HG03066 (cell line): ENCODE results near the gene MTSS2.

Source experiments
- ATAC-seq: cut with Tn5 transposase; IDR thresholded peaks from one replicate; pipeline ENCODE4 v1.9.1; 2021; ENCODE audit warnings: low read depth; ENCODE audit not compliant: unreplicated experiment

MTSS2 gene

DNA sequence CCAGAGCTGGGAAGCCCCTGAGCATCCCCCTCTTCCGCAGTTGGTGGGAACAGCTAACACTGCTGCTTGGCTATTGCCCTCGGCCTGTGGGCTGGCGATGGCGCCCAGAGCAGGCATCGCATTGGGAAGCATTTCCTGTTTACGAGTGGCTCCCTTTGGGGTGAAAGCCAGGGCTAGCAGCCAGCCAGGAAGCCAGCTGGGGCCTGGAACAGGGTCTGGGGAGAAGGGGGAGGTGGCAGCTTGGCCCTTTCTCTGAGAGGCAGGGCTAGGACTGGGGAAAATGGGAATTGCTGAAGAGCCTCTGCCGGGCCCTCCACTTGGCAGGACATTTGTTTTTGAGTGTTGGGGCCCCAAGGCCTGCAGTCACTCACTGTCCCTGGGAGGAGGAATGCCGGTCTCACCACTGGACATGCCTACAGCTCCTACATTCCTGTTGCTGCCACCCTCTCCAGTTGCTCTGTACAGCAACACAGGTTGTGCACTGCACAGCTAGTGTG is 2.4 kb upstream of the MTSS2 start:
- no peak for ATAC-seq

DNA sequence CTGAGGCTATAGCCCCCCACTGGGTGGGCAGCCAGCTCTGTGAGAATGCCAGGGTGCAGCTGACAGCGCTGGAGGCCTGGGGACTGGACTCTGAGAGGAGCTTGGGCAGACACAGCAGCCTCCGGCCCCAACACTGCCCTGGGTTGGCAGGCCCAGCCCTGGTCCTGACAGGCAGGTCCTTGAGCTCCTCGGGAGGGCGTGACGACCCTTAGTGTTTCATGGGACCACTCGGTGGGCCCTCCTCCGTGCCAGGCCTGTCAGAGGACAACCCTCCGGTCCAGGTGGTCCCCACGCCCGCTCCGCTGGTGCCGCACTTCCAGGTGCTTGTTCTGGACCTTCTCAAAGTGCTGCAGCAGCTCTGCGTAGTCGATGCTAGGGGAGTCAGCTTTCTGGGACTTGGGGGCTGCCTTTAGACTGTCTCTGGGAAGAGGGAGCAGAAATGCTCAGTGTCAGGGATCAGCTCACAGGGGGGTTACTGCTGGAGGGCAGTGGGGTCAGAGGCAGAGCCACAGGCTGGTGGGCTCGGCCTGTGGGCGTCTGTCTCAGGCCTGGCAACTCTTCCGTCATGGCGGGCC is 1.9 kb upstream of the MTSS2 start:
- ATAC-seq = no peak

- no peak for ATAC-seq
Observed at GRCh38 chr16:70687102-70687511, 1.3 kb upstream of the MTSS2 start.

DNA sequence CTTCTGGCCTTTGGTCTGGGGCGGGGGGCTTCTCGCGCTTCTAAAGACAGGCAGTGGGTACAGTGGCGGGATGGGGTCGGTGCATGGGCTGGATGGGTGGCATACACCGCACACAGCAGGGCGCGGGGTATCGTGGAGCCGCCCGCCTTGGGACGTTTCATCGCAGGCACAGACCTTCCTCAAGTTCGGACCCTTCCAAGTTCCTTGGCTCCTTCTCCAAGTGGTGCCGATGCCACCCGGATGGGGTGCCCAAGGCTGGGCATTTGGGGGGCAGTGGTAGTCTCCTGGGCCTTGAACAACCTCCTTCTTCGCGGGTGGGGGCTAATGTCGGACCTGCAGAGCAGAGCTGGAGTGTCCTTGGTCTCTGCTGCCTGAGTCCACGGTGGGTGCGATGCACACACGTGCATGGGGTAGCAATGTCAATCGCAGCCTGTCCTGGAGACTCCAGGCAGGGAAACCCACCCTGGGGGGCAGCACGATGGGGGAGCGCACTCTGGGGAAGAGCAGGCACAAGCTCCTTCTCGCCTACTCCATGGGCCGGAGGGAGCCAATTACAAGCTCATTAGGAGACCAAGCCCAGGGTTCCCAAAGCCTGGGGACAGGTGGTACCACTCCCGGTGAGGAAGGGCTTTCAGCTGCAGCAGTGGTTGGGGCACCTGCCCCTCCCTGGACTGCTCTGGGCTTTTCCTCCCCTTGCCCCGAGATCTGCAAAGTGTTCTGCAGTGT is 686 bp upstream of the MTSS2 start:
- ATAC-seq = no peak

DNA sequence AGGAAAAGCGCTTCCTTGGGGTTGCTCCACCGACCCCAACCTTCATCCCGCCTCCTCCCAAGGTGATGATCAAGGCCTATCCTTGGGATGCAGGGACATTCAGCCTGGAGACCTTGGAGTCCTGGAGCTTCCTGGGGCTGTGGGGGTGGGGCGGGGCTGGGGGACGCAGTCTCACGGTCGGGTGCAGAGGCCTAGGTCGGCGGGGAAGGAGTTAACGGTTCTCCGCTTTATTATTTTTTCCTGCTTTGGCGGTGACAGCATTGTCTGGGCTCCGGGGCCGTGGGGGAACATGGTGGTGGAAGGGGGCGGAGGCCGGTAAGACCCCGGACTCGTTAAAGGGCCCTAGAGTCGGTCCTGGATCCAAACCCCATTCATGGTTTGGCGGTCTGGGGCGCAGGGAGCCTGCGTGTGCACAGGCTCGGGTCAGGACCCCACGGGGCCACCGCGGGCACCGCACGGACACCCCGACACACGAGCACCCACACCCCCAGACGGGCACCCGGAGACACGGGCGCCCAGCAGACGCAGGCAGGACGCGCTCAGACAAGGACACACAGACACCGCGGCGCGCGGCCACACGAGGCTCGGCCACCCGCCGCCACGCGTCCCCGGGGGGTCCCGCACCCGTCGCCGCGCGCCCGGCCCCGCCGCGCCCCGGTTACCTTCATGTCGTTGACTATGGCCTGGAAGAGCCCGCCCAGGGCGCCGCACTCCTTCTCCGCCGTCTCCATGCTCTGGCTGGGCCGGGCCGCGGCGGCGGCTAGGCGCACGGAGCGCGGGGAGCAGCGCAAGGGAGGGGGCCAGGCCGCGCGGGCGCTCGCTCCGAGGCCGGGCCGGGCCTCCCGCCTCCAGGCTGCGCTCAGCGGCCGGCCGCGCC is 554 bp downstream of the MTSS2 start:
- no peak for ATAC-seq

GRCh38 chr16:70684146-70685060 is 1.4 kb downstream of the MTSS2 start:
- ATAC-seq = no peak

GRCh38 chr16:70683146-70683944 is 2.5 kb downstream of the MTSS2 start:
- ATAC-seq = no peak

DNA sequence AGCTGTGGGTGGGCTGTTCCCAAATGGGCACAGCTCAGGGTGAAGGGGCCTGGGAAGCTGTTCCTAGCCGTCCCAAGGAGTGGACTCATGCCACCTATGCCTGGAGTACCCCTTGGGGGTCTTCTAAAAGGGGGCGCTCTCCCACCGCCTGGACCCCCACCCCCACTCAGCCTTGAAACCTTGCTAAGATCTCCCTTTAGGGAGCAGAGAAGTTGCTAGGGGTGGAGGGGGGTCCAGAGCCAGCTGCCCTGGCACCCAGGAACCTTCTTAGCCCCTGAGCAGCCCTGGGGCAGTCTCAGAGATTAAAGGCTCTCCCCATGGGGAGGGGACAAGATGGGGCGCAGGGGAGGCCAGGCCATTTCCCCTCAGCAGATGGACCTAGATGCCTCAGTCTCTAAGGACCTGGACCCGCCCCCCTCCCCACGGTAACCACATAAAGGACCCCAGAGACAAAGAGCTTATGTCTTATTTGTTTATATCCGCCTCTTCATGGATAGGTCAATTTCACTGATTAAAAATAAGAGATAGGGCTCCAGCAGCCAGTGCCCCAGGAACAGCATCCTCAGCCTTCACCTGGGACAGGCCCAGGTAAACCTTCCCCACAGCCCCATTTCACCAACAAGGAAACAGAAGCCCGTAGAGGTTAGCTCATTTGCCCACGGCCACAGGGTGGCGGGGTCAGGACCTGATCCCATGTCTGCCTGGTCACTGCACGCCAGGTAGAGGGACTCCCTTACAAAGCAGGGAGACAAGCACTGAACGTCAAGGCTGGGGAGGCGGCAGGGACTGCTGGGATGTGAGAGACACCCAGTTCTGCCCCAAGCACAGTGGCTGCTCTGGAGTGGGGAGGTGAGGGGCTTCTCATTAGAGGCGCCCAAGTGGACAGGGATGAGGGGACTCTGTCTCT is 3.4 kb downstream of the MTSS2 start:
- no peak for ATAC-seq

DNA sequence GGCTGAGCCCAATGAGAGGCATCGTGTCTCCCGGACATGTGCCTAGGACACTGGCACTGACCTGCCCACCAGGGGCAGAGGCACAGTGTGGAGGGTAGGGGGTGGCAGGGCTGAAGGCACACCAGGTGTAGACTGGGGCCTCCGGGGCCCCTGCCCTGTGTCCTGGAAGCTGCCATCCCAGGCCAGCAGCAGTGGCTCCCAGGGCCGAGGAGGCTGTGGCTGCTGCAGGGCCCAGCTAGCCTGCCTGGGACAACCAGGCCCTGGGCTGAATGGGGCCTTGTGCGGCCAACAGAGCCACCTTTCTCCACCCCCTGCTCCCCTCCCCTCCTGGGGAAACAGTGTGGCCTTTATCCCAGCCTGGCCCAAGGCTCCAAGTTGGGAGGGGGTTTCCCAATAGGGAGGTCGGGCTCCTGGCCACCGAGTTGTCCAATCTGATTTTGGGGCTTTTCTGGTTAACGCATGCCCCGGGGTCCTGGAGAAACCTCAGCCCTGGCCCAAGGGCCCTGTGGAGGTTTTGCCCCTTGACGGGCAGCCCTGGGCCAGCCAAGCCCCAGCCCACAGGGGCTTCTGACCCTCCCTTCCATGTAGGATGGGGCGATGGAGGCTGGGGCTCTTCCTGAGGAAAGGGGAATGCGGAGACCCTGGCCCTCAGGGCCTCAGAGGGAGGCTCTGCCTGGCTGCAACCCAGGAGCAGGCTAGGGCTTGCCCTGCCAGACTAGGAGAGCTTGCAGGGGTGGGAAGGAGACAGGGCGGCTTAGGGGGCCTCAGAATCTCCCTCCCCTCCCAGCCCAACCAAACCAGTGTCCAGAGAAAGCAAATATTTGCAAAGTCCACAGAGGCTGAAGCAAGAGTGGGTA is 4.2 kb downstream of the MTSS2 start:
- no peak for ATAC-seq

GRCh38 chr16:70680495-70681381 is 5.1 kb downstream of the MTSS2 start:
- ATAC-seq = no peak

DNA sequence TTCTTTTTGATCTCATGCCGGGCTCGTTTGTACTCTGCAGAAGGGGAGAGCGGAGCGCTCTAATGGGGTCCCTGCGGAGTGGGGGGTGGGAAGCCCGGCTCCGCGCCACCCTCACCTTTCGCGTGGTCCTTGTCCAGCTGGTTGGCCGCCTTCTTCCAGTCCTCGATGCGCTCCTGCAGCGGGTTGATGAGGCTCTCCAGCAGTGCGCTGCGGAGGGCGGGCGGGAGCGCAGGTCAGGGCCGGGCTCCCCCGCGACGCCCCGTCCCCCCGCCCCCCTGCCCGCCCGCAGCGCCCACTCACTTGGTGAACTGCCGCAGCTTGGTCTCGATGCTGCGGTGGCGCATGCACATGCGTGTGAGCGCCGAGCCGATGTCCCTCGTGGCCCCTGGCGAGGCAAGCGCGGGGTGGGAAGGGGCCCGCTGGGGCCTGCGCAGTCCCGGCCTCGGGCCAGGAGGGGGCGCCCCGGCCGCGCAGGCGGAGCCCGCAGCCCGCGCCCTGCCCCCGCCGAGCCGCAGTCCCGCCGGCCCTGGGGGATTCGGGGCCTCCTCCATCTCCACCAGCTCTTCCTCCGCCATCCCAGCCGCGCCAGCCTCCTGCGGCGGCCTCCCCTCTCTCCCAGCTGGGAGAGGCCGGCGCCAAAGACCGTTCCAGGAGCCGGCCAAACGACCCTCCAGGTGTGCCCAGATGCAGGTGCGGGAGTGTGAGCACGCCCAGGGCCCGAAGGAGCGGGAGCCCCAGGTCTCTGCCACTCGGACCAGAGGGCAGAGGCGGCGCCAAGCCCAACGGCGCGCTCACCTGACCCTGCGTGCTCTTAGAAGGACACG is 6.0 kb downstream of the MTSS2 start:
- ATAC-seq = no peak

- ATAC-seq = no peak
Observed at GRCh38 chr16:70678898-70679670, 6.8 kb downstream of the MTSS2 start.

- no peak for ATAC-seq
Observed at GRCh38 chr16:70678121-70678897, 7.5 kb downstream of the MTSS2 start.

- no peak for ATAC-seq
Observed at GRCh38 chr16:70677499-70678120, 8.2 kb downstream of the MTSS2 start.
